ENCODE results near the gene BRD1.

The BRD1 gene

GRCh38 chr22:49789289-49790141 is 38.2 kb downstream of the BRD1 start:
- Histone ChIP-seq H3K27me3 (ENCODE audit: control insufficient read depth, insufficient read depth, low read length, poor library complexity, severe bottlenecking) (no peaks in the 10 kb centered on the region), H3K36me3 (ENCODE audit: control insufficient read depth, insufficient read depth, low read length) (peaks cover 57% of the 10 kb centered on the region), H3K4me3 (ENCODE audit: insufficient read depth, low read depth, low read length) (no peak overlapping the region), H3K9me3 (ENCODE audit: control insufficient read depth, low read length) (no peaks in the 10 kb centered on the region), H3K4me1 (ENCODE audit: control insufficient read depth, insufficient read depth, low read length) (peaks cover 3% of the 10 kb centered on the region), H3K27ac (ENCODE audit: insufficient read depth, low read depth, low read length, poor library complexity, severe bottlenecking) (no peak overlapping the region)
- 91 to 93% methylated on average over 26 of the region's 26 CpGs for WGBS, 2 experiments

- H3K27ac ChIP-seq (ENCODE audit: insufficient read depth, low read depth, low read length, poor library complexity, severe bottlenecking): no peak overlapping the region
- H3K36me3 ChIP-seq (ENCODE audit: control insufficient read depth, insufficient read depth, low read length): peaks cover 48% of the 10 kb centered on the region
- no peak overlapping the region for H3K4me3 ChIP-seq (ENCODE audit: insufficient read depth, low read depth, low read length)
- H3K27me3 ChIP-seq (ENCODE audit: control insufficient read depth, insufficient read depth, low read length, poor library complexity, severe bottlenecking): no peaks in the 10 kb centered on the region
- peaks cover 3% of the 10 kb centered on the region for H3K4me1 ChIP-seq (ENCODE audit: control insufficient read depth, insufficient read depth, low read length)
- H3K9me3 ChIP-seq (ENCODE audit: control insufficient read depth, low read length): no peaks in the 10 kb centered on the region
- WGBS, 2 experiments: 93 to 94% methylated on average over 11 of the region's 11 CpGs
These were observed 39.2 kb downstream of the BRD1 start for GRCh38 chr22:49788504-49788903.

GRCh38 chr22:49787861-49788260 is 39.8 kb downstream of the BRD1 start:
- Histone ChIP-seq H3K27ac (ENCODE audit: insufficient read depth, low read depth, low read length, poor library complexity, severe bottlenecking) (no peak overlapping the region), H3K9me3 (ENCODE audit: control insufficient read depth, low read length) (no peaks in the 10 kb centered on the region), H3K4me1 (ENCODE audit: control insufficient read depth, insufficient read depth, low read length) (peaks cover 3% of the 10 kb centered on the region), H3K36me3 (ENCODE audit: control insufficient read depth, insufficient read depth, low read length) (peaks cover 47% of the 10 kb centered on the region), H3K4me3 (ENCODE audit: insufficient read depth, low read depth, low read length) (no peak overlapping the region), H3K27me3 (ENCODE audit: control insufficient read depth, insufficient read depth, low read length, poor library complexity, severe bottlenecking) (no peaks in the 10 kb centered on the region)
- 95 to 96% methylated on average over 10 of the region's 10 CpGs for WGBS, 2 experiments

GRCh38 chr22:49786976-49787706 is 40.5 kb downstream of the BRD1 start:
- Histone ChIP-seq H3K36me3 (ENCODE audit: control insufficient read depth, insufficient read depth, low read length) (peaks cover 40% of the 10 kb centered on the region), H3K4me3 (ENCODE audit: insufficient read depth, low read depth, low read length) (no peak overlapping the region), H3K27ac (ENCODE audit: insufficient read depth, low read depth, low read length, poor library complexity, severe bottlenecking) (no peak overlapping the region), H3K4me1 (ENCODE audit: control insufficient read depth, insufficient read depth, low read length) (peaks cover 3% of the 10 kb centered on the region), H3K27me3 (ENCODE audit: control insufficient read depth, insufficient read depth, low read length, poor library complexity, severe bottlenecking) (no peaks in the 10 kb centered on the region), H3K9me3 (ENCODE audit: control insufficient read depth, low read length) (no peaks in the 10 kb centered on the region)
- WGBS, 2 experiments: 96 to 97% methylated on average over 35 of the region's 35 CpGs

GRCh38 chr22:49785841-49786471 is 41.7 kb downstream of the BRD1 start:
- 91 to 93% methylated on average over 19 of the region's 19 CpGs for WGBS, 2 experiments

GRCh38 chr22:49785046-49785521 is 42.6 kb downstream of the BRD1 start:
- WGBS, 2 experiments: 95 to 96% methylated on average over 27 of the region's 27 CpGs
- H3K4me3 ChIP-seq (ENCODE audit: insufficient read depth, low read depth, low read length): no peak overlapping the region
- no peaks in the 10 kb centered on the region for H3K9me3 ChIP-seq (ENCODE audit: control insufficient read depth, low read length)
- no peaks in the 10 kb centered on the region for H3K27me3 ChIP-seq (ENCODE audit: control insufficient read depth, insufficient read depth, low read length, poor library complexity, severe bottlenecking)
- H3K4me1 ChIP-seq (ENCODE audit: control insufficient read depth, insufficient read depth, low read length): peaks cover 3% of the 10 kb centered on the region
- no peak overlapping the region for H3K27ac ChIP-seq (ENCODE audit: insufficient read depth, low read depth, low read length, poor library complexity, severe bottlenecking)
- H3K36me3 ChIP-seq (ENCODE audit: control insufficient read depth, insufficient read depth, low read length): peaks cover 28% of the 10 kb centered on the region

More at GRCh38 chr22:49785841-49786471, 41.7 kb downstream of the BRD1 start:
- Histone ChIP-seq H3K9me3 (ENCODE audit: control insufficient read depth, low read length) (no peaks in the 10 kb centered on the region), H3K4me1 (ENCODE audit: control insufficient read depth, insufficient read depth, low read length) (peaks cover 2% of the 10 kb centered on the region), H3K36me3 (ENCODE audit: control insufficient read depth, insufficient read depth, low read length) (peaks cover 30% of the 10 kb centered on the region), H3K27me3 (ENCODE audit: control insufficient read depth, insufficient read depth, low read length, poor library complexity, severe bottlenecking) (no peaks in the 10 kb centered on the region), H3K4me3 (ENCODE audit: insufficient read depth, low read depth, low read length) (no peak overlapping the region), H3K27ac (ENCODE audit: insufficient read depth, low read depth, low read length, poor library complexity, severe bottlenecking) (no peak overlapping the region)

- H3K36me3 ChIP-seq (ENCODE audit: control insufficient read depth, insufficient read depth, low read length): peaks cover 28% of the 10 kb centered on the region
- H3K4me1 ChIP-seq (ENCODE audit: control insufficient read depth, insufficient read depth, low read length): peaks cover 3% of the 10 kb centered on the region
- no peaks in the 10 kb centered on the region for H3K9me3 ChIP-seq (ENCODE audit: control insufficient read depth, low read length)
- H3K27ac ChIP-seq (ENCODE audit: insufficient read depth, low read depth, low read length, poor library complexity, severe bottlenecking): no peak overlapping the region
- H3K4me3 ChIP-seq (ENCODE audit: insufficient read depth, low read depth, low read length): no peak overlapping the region
- H3K27me3 ChIP-seq (ENCODE audit: control insufficient read depth, insufficient read depth, low read length, poor library complexity, severe bottlenecking): no peaks in the 10 kb centered on the region
- WGBS, 2 experiments: 95 to 96% methylated on average over 15 of the region's 15 CpGs
These were observed 43.1 kb downstream of the BRD1 start for GRCh38 chr22:49784630-49784971.

- 95 to 96% methylated on average over 47 of the region's 47 CpGs for WGBS, 2 experiments
- H3K4me1 ChIP-seq (ENCODE audit: control insufficient read depth, insufficient read depth, low read length): peaks cover 3% of the 10 kb centered on the region
- peaks cover 29% of the 10 kb centered on the region for H3K36me3 ChIP-seq (ENCODE audit: control insufficient read depth, insufficient read depth, low read length)
- no peak overlapping the region for H3K4me3 ChIP-seq (ENCODE audit: insufficient read depth, low read depth, low read length)
- H3K27me3 ChIP-seq (ENCODE audit: control insufficient read depth, insufficient read depth, low read length, poor library complexity, severe bottlenecking): no peaks in the 10 kb centered on the region
- no peaks in the 10 kb centered on the region for H3K9me3 ChIP-seq (ENCODE audit: control insufficient read depth, low read length)
- H3K27ac ChIP-seq (ENCODE audit: insufficient read depth, low read depth, low read length, poor library complexity, severe bottlenecking): no peak overlapping the region
These were observed 43.6 kb downstream of the BRD1 start for GRCh38 chr22:49783926-49784629.

- Histone ChIP-seq H3K4me1 (ENCODE audit: control insufficient read depth, insufficient read depth, low read length) (peaks cover 3% of the 10 kb centered on the region), H3K4me3 (ENCODE audit: insufficient read depth, low read depth, low read length) (no peak overlapping the region), H3K36me3 (ENCODE audit: control insufficient read depth, insufficient read depth, low read length) (peaks cover 30% of the 10 kb centered on the region), H3K27me3 (ENCODE audit: control insufficient read depth, insufficient read depth, low read length, poor library complexity, severe bottlenecking) (no peaks in the 10 kb centered on the region), H3K9me3 (ENCODE audit: control insufficient read depth, low read length) (no peaks in the 10 kb centered on the region), H3K27ac (ENCODE audit: insufficient read depth, low read depth, low read length, poor library complexity, severe bottlenecking) (no peak overlapping the region)
- 96 to 97% methylated on average over 27 to 28 of the region's 29 CpGs for WGBS, 2 experiments
These were observed 44.5 kb downstream of the BRD1 start for GRCh38 chr22:49783036-49783746.
